A549 treated with GW870086 at 1 μM for 4 hours (cell line): ENCODE results near the gene GASK1A. TPM values are rescaled to one million over a fixed set of nuclear protein-coding genes. Genes with fewer than 3 reads are reported as not detected.

Source experiments
- total RNA-seq: library from RNA; stranded (reverse); fragments of 200-300 nt; extraction: Qiagen RNA extraction; gene quantifications from 5 replicates; pipeline ENCODE4 v1.2.3, GENCODE V29; 2022; ENCODE audit warnings: low read depth

GASK1A gene
- not detected in 5 replicates for total RNA-seq

GRCh38 chr3:42979044-42979972 lies at the start of gene GASK1A:
Gene GASK1A, plus strand, starts transcription at chr3:42979311. Its CDS starts 332 bp downstream, at chr3:42979643.

DNA sequence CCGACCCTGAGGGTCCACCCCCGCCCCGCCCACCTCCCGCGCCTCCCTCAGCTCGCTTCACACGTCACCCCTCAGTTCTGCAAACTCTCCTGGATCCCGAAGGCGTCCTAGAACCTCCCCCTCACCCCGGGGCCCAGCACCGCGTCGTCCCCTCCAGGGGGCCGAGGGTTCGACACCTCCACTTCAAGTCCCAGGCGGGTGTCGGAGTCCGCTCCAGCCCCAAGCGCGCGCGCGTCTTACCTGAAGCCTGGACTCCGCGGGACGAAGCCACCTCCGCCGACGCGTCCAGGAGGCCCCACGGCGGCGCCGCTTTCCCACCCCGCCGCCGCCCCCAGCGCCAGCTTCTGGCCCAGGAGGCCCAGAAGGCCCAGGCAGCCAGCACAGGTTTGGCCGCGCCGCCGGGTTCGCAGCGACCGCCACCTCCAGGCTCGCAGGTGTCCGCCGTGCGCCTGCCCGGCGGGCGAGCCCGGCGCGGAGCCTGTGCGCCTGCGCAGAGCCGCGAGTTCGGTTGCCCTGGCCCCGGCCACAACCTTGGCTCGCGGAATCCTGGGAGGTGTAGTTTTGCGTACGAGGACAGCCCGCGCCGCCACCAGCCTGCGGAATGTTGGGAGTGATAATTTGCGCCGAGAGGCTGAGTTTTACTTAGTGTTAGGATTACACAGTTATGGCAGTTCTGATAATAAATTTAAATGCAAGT lies 126.6 kb downstream of the GASK1A start, which contains the start of gene POMGNT2:
Gene POMGNT2 (minus strand): TSS at position 484 of the 697 bp plus-strand sequence. CDS start 24,648 bp downstream, outside the sequence.

Other genes starting within 250 kb of the GASK1A start
- gene CCDC13, start 206.1 kb upstream of the GASK1A start, total RNA-seq, result 0.41 to 0.61 TPM (median 0.46 TPM) in 5 replicates
- 66.9 to 98.4 TPM (median 77.9 TPM) in 5 replicates for gene HIGD1A, start 174.8 kb upstream of the GASK1A start, total RNA-seq
- 0.08 to 0.10 TPM in 2 of 5 replicates, not detected in the others for gene ACKR2, start 169.9 kb upstream of the GASK1A start, total RNA-seq
- gene CYP8B1, start 103.4 kb upstream of the GASK1A start, total RNA-seq, result not detected in 5 replicates
- not detected in 5 replicates for gene ZNF662, start 73.2 kb upstream of the GASK1A start, total RNA-seq
- 5.9 to 9.3 TPM (median 7.8 TPM) in 5 replicates for gene POMGNT2, start 126.8 kb downstream of the GASK1A start, total RNA-seq